MV-4-11 (cell line): ENCODE measurements around the gene ARPC1B.
"Not testable (repeated sequence)": the region's sequence is repeated elsewhere in the genome, so short reads cannot be mapped to it uniquely, and the experiment has no call there.

Experiments used
- DNase-seq: peaks from one replicate; lab custom pipeline; 2025; lab: John Stamatoyannopoulos, UW

The ARPC1B gene

GRCh38 chr7:99374111-99375064, at the start of gene ARPC1B:
ARPC1B (plus strand) TSS chr7:99374730; CDS start chr7:99385715, 10,985 bp downstream.
- DNase-seq = peak; percentile 62

- no peak for DNase-seq
Observed at GRCh38 chr7:99325001-99325493, 49.5 kb upstream of the ARPC1B start.

- peak; percentile 86 for DNase-seq
Observed at GRCh38 chr7:99325592-99326407, 48.7 kb upstream of the ARPC1B start, which contains the start of gene ARPC1A. ARPC1A (plus strand) TSS chr7:99325898; CDS start chr7:99333354, 7,456 bp downstream.

- DNase-seq = no peak
Observed at GRCh38 chr7:99326408-99326782, 48.1 kb upstream of the ARPC1B start.

GRCh38 chr7:99330314-99330961, 44.1 kb upstream of the ARPC1B start:
- peak; percentile 90 for DNase-seq

- no peak for DNase-seq
Observed at GRCh38 chr7:99331002-99331401, 43.5 kb upstream of the ARPC1B start.

GRCh38 chr7:99339595-99339994, 34.9 kb upstream of the ARPC1B start:
- no peak for DNase-seq

- DNase-seq = no peak
Observed at GRCh38 chr7:99340659-99341058, 33.9 kb upstream of the ARPC1B start.

GRCh38 chr7:99344061-99344647, 30.4 kb upstream of the ARPC1B start:
- no peak for DNase-seq

GRCh38 chr7:99350641-99351040, 23.9 kb upstream of the ARPC1B start:
- DNase-seq = not testable (repeated sequence)

GRCh38 chr7:99352247-99352646, 22.3 kb upstream of the ARPC1B start:
- no peak for DNase-seq

- no peak for DNase-seq
Observed at GRCh38 chr7:99355098-99355497, 19.4 kb upstream of the ARPC1B start.

- DNase-seq = no peak
Observed at GRCh38 chr7:99357701-99358490, 16.6 kb upstream of the ARPC1B start.

GRCh38 chr7:99358521-99358920, 16.0 kb upstream of the ARPC1B start:
- DNase-seq = not testable (repeated sequence)

- no peak for DNase-seq
Observed at GRCh38 chr7:99359465-99360154, 14.9 kb upstream of the ARPC1B start.

- DNase-seq = no peak
Observed at GRCh38 chr7:99362801-99363200, 11.7 kb upstream of the ARPC1B start.

- DNase-seq = no peak
Observed at GRCh38 chr7:99363286-99363685, 11.2 kb upstream of the ARPC1B start.

- DNase-seq = no peak
Observed at GRCh38 chr7:99365318-99366141, 9.0 kb upstream of the ARPC1B start.

GRCh38 chr7:99366646-99367045, 7.9 kb upstream of the ARPC1B start:
- no peak for DNase-seq
